Glutamatergic neuron (in vitro differentiated cells): Measurements from ENCODE around the gene ENTPD2. TPM values are rescaled to one million over a fixed set of nuclear protein-coding genes. Genes with fewer than 3 reads are reported as not detected.

Source experiments
- DNase-seq: peaks from one replicate; pipeline ENCODE4 v3.0.0; 2022
- H3K27ac Mint-ChIP-seq: one replicate; pipeline ENCODE4 v1.8.0; 2020; ENCODE audit warnings: mild to moderate bottlenecking, mixed read lengths, inconsistent platforms; ENCODE audit not compliant: unreplicated experiment
- H3K27me3 Mint-ChIP-seq: one replicate; pipeline ENCODE4 v1.8.0; 2020; ENCODE audit warnings: mild to moderate bottlenecking, moderate library complexity, mixed read lengths, inconsistent platforms; ENCODE audit not compliant: unreplicated experiment
- H3K36me3 Mint-ChIP-seq: one replicate; pipeline ENCODE4 v1.8.0; 2020; ENCODE audit warnings: mild to moderate bottlenecking, mixed read lengths, inconsistent platforms; ENCODE audit not compliant: unreplicated experiment
- H3K4me1 Mint-ChIP-seq: one replicate; pipeline ENCODE4 v1.8.0; 2020; ENCODE audit warnings: mild to moderate bottlenecking, low read depth, mixed read lengths, inconsistent platforms; ENCODE audit not compliant: unreplicated experiment
- H3K4me3 Mint-ChIP-seq: one replicate; pipeline ENCODE4 v1.8.0; 2020; ENCODE audit warnings: mild to moderate bottlenecking, mixed read lengths, inconsistent platforms; ENCODE audit not compliant: unreplicated experiment
- H3K9me3 Mint-ChIP-seq: one replicate; pipeline ENCODE4 v1.8.0; 2020; ENCODE audit warnings: mild to moderate bottlenecking, moderate library complexity, mixed read lengths, inconsistent platforms; ENCODE audit not compliant: unreplicated experiment
- CTCF ChIP-seq: fragments of 200-600 bp; sonication (generic); IDR thresholded peaks from one replicate; pipeline ENCODE4 v1.5.0; 2021; ENCODE audit not compliant: partially characterized antibody, unreplicated experiment
- total RNA-seq: library from RNA; stranded (reverse); fragmentation: NEBNext Ultra II Directional; extraction: Animal tissue kit (Norgen Biotek cat#: 25700); gene quantifications from one replicate; pipeline ENCODE4 v1.2.1, GENCODE V29; 2021; ENCODE audit not compliant: unreplicated experiment

Gene ENTPD2
- total RNA-seq, 1 donor from 2014 or later: 0.69 TPM

DNA sequence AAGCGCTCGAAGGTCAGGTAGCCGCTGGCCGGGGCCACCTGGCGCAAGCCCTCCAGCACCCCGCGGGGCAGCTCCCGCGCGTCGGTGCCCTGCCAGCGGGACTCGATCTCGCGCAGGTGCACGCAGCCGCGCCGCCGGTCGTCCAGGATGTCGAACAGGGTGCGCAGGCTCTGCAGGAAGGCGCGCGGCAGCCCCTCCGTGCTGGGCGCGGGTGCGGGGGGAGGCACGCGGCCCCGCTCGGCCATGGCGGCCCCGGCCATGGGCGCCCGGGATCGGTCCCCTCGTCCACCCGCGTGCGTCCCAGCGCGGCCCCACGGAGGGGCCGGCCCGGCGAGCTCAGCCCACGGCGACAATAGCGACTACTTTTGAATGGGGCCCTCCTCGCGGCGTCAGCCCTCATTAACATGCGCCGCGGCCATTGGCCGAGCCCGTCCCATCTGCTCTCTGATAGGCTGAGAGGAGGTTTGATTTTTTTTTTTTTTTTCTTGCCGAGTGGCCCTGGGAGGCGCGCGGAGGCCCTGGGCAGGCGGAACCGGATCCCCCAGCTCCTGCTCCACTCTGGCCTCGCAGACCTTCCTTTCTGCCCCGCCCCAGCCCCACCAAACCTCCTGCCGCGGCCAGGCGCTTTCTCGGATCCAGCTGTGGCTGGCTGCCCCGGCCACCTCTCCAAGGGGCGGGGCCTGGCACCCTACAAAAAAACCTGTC, 16.5 kb upstream of the ENTPD2 start, which contains the start of gene SAPCD2:
Gene SAPCD2 (minus strand): TSS at position 357 of the 705 bp plus-strand sequence. CDS start 97 bp downstream, at position 260.
- Mint-ChIP-seq H3K27me3 (peaks cover 9% of the 10 kb centered on the region), H3K9me3 (peaks cover 10% of the 10 kb centered on the region), H3K4me3 (peak within 1 kb of the TSS; percentile 87), H3K36me3 (no peaks in the 10 kb centered on the region), H3K27ac (peak within 1 kb of the TSS; percentile 93), H3K4me1 (peaks cover 8% of the 10 kb centered on the region)
- peak; percentile 85 for DNase-seq
- no peak for TF ChIP-seq CTCF

DNA sequence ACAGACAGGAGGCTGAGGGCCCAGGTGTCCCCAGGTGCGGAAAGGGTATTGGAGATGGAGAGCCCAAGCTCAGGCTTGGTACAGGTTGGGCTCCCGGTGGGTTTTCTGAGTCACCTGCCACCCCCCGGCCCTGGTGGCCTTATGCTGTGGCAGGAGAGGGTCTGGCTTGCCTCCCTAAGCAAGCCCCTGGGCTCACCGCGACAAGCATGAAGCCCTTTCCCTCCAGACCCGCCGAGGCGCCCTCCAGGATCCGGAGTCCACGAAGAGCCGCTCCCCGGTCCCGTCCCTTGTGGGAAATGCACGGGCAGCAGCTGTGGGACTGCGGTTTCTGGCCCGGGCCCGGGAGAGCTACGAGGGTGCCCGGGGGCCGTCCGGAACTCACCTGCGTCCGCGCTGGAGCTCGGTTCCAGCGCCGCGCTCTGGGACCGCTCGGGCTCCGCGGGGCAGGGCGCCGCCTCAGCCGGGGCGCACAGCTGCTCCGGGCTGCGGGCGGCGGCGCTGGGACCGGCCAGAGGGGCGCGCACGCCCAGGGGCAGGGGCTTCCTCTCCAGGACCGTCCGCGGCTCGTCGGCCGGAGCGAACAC, 15.7 kb upstream of the ENTPD2 start:
- H3K36me3 Mint-ChIP-seq: no peaks in the 10 kb centered on the region
- no peak overlapping the region for H3K27ac Mint-ChIP-seq
- peaks cover 8% of the 10 kb centered on the region for H3K4me1 Mint-ChIP-seq
- peak; percentile 55 for DNase-seq
- no peak for TF ChIP-seq CTCF
- peak overlapping the region; percentile 63 for H3K4me3 Mint-ChIP-seq
- H3K27me3 Mint-ChIP-seq: peaks cover 8% of the 10 kb centered on the region
- peaks cover 10% of the 10 kb centered on the region for H3K9me3 Mint-ChIP-seq

DNA sequence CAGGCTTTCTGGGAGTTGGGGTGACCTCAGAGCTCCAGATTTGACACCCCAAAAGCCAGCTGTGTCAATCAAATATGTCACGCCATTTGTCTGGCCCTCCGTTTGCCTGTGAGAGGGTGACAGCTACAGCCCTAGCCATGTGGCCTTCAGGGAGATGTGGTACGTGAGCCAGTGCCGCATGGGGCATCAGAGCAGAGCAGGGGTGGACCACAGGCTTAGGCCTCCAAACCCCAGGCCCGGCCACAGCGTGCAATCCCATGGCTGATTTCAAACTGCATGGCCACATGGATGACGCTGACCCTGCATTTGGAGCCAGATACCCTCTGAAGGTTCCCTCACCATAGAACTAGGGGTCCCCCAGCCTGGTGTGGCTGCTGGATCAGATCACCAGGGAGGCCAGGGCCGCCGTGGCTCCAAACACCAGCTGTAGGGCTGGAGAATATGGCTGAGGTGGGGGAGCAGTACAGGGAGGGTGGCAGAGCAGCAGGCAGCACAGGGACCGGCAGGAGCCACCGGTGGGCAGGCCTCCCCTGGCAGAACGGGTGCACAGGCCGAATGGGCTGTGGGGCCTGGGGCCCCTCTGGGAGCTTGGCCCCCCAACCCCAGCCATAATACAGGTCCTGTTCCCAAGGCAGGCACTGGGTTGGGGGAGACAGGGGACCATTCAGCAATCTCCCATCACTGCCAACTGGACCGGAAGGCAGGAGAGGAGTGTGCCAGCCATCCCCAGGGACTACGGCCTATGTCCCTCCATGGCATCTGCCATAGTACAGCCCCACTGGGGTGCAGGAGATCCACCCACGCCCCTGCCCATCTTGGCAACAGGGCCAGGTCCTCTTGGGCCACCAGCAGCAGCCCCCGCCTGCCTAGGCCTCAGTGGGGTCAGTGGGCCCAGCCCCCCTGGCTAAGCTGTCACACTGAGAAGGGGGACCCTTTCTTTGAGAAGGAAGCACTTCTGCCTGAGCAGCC, 15.0 kb upstream of the ENTPD2 start:
- Mint-ChIP-seq H3K9me3 (peaks cover 9% of the 10 kb centered on the region), H3K27ac (no peak overlapping the region), H3K4me1 (peaks cover 8% of the 10 kb centered on the region), H3K36me3 (no peaks in the 10 kb centered on the region), H3K27me3 (peaks cover 7% of the 10 kb centered on the region), H3K4me3 (peak overlapping the region; percentile 67)
- no peak for DNase-seq
- TF ChIP-seq CTCF: no peak

GRCh38 chr9:137067860-137068538, 14.1 kb upstream of the ENTPD2 start:
- Mint-ChIP-seq H3K4me1 (peaks cover 8% of the 10 kb centered on the region), H3K4me3 (no peak overlapping the region), H3K9me3 (peaks cover 5% of the 10 kb centered on the region), H3K27me3 (peaks cover 6% of the 10 kb centered on the region), H3K36me3 (no peaks in the 10 kb centered on the region), H3K27ac (no peak overlapping the region)
- DNase-seq: peak; percentile 80
- peak; percentile 88 for TF ChIP-seq CTCF
